ENCODE measurements around the gene PTBP1.

DNA sequence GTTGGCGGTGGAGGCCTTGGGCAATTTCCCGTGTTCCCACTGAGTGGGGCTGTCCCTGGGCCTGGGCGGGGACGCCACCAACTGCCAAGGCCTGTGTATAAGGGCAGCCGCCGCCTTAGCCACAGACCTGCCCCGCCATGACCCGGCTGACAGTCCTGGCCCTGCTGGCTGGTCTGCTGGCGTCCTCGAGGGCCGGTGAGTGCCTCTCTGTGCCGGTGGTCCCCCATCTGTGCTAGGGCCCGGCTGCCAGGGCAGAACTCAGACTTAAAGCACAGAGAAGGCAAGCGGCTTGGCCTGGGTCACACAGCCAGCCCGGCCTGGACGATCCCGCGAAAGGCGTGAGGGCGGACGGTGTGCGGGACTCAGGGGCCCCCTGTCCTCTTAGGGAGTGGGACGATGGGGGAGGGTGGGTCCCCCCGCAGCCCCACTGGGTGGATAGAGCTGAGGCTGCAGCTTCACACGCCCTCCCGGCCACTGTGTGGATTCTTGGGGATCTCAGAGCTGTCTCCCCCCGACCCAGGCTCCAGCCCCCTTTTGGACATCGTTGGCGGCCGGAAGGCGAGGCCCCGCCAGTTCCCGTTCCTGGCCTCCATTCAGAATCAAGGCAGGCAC, 30.6 kb downstream of the PTBP1 start, which contains the start of gene AZU1:
- no peak for TF ChIP-seq CREB1 (CRISPR knock-in tag; IDR thresholded peaks at IDR 0.05)
- no peak for TF ChIP-seq MAX (CRISPR knock-in tag; IDR thresholded peaks at IDR 0.05)
- TF ChIP-seq GTF2I (CRISPR knock-in tag; conservative IDR thresholded peaks at IDR 0.05) = no peak
- no peak for TF ChIP-seq MXD4 (CRISPR knock-in tag; IDR thresholded peaks at IDR 0.05; ENCODE audit: borderline replicate concordance)
- TF ChIP-seq USF1 (CRISPR knock-in tag; IDR thresholded peaks at IDR 0.05) = no peak
- no peak for TF ChIP-seq CTCF (IDR thresholded peaks at IDR 0.05)
- no peak for TF ChIP-seq ZNF121 (CRISPR knock-in tag; IDR thresholded peaks at IDR 0.05)
- no peak for TF ChIP-seq JUN (CRISPR knock-in tag; IDR thresholded peaks at IDR 0.05)
- no peak for TF ChIP-seq SMAD3 (CRISPR knock-in tag; IDR thresholded peaks at IDR 0.05; ENCODE audit: borderline replicate concordance)
- TF ChIP-seq, protein P1, sequence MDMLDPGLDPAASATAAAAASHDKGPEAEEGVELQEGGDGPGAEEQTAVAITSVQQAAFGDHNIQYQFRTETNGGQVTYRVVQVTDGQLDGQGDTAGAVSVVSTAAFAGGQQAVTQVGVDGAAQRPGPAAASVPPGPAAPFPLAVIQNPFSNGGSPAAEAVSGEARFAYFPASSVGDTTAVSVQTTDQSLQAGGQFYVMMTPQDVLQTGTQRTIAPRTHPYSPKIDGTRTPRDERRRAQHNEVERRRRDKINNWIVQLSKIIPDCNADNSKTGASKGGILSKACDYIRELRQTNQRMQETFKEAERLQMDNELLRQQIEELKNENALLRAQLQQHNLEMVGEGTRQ (CRISPR knock-in tag; IDR thresholded peaks at IDR 0.05) = no peak
- no peak for TF ChIP-seq TP53 (CRISPR knock-in tag; IDR thresholded peaks at IDR 0.05)
- TF ChIP-seq STAT6 (CRISPR knock-in tag; conservative IDR thresholded peaks at IDR 0.05; ENCODE audit: low read depth) = no peak
- no peak for TF ChIP-seq JAZF1 (CRISPR knock-in tag; IDR thresholded peaks at IDR 0.05)
- no peak for TF ChIP-seq HMGXB4 (CRISPR knock-in tag; IDR thresholded peaks at IDR 0.05)
